Large intestine (tissue), 3 donors: ENCODE results near the gene PARM1. TPM values are rescaled to one million over a fixed set of nuclear protein-coding genes. Genes with fewer than 3 reads are reported as not detected.

Experiments
- DNase-seq, 2 donors: peaks; one replicate each; pipeline versions ENCODE4 v3.0.0 to v3.0.0-alpha.2; 2013
- H3K27ac ChIP-seq: one replicate; pipeline ENCODE4 v1.5.1; 2013; ENCODE audit warnings: low read length
- H3K27me3 ChIP-seq: 2 replicates; pipeline ENCODE4 v1.6.1; 2013; ENCODE audit warnings: low read length; ENCODE audit not compliant: control insufficient read depth, insufficient read depth
- H3K36me3 ChIP-seq: 2 replicates; pipeline ENCODE4 v1.6.1; 2013; ENCODE audit warnings: low read length; ENCODE audit not compliant: control insufficient read depth, insufficient read depth
- H3K4me1 ChIP-seq: one replicate; pipeline ENCODE4 v1.6.1; 2013; ENCODE audit warnings: low read length; ENCODE audit not compliant: control insufficient read depth, insufficient read depth
- H3K4me3 ChIP-seq: one replicate; pipeline ENCODE4 v1.5.1; 2013; ENCODE audit warnings: low read length
- H3K9me3 ChIP-seq: one replicate; pipeline ENCODE4 v1.6.1; 2013; ENCODE audit warnings: mild to moderate bottlenecking, low read depth, low read length, moderate library complexity; ENCODE audit not compliant: control insufficient read depth
- WGBS: methylation state at CpG from one replicate; pipeline ENCODE4 v1.1.5; 2013; ENCODE audit warnings: low lambda C conversion rate; ENCODE audit not compliant: insufficient coverage; 5-methylcytosine and 5-hydroxymethylcytosine counted together
- polyA plus RNA-seq: library from polyadenylated mRNA; unstranded; fragments of 120-200 nt; gene quantifications from one replicate; pipeline ENCODE4 v1.2.1, GENCODE V29; 2013

PARM1 gene
- polyA plus RNA-seq, 1 donor: 38.2 TPM

DNA sequence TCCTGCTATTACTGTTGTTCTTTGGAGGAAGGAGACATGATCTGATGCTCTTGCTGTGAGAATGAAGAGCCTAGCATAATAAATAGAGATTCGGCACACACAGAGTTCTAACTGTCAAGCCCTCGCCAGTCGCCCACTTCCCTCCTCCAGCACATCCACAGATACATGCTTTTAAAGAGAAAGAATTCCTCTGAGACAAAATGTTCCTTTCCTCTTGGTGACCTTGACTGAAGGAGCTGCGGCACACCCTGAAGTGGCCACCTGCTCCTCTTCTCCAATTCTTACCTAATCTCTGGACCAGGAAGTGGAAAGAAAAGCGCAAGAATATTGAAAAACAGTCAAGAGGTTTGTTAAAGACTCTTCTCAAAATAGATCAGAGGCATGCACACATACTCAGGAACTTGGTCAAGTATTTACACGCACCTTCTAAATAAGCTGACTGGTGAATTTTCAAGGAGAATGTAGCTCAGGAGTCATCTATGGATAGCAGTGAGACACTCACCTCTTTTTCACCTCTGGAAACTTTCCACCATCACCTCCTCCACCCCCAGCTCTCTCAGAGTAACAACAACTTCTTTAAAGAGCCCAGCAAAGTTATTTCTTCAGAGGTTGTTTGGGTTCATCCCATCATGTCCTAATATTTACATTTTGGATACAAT lies 95.4 kb downstream of the PARM1 start:
- Histone ChIP-seq H3K36me3 (no peaks in the 10 kb centered on the region), H3K27ac (no peak overlapping the region), H3K9me3 (no peaks in the 10 kb centered on the region), H3K27me3 (no peaks in the 10 kb centered on the region), H3K4me3 (no peak overlapping the region), H3K4me1 (peaks cover 26% of the 10 kb centered on the region)
- DNase-seq: no peak
- no CpG with 5 or more reads among the region's 6 CpGs for WGBS

DNA sequence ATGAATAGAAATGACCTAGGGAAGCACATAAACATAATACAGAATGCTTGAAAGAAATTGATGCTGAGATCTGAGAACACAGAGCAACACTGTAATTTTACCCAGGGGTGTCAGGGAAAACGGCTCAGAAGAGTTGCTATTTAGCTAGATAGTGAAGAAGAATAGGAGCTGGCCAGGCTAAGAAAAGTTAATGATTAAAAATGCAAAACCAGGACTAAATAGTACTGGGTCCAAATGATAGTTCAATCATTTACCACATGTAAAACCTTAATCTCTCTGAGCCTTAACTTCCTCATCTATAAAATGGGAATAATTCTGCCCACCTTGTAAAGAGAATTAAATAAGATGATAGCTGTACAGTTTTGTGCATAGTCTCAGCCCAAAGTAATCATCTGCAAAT lies 97.1 kb downstream of the PARM1 start:
- Histone ChIP-seq H3K27ac (peak overlapping the region; percentile 30), H3K4me3 (no peak overlapping the region), H3K27me3 (no peaks in the 10 kb centered on the region), H3K9me3 (no peaks in the 10 kb centered on the region), H3K36me3 (no peaks in the 10 kb centered on the region), H3K4me1 (peaks cover 18% of the 10 kb centered on the region)
- DNase-seq: no peak
- WGBS: 0% methylated on average over 1 of the region's 1 CpG

DNA sequence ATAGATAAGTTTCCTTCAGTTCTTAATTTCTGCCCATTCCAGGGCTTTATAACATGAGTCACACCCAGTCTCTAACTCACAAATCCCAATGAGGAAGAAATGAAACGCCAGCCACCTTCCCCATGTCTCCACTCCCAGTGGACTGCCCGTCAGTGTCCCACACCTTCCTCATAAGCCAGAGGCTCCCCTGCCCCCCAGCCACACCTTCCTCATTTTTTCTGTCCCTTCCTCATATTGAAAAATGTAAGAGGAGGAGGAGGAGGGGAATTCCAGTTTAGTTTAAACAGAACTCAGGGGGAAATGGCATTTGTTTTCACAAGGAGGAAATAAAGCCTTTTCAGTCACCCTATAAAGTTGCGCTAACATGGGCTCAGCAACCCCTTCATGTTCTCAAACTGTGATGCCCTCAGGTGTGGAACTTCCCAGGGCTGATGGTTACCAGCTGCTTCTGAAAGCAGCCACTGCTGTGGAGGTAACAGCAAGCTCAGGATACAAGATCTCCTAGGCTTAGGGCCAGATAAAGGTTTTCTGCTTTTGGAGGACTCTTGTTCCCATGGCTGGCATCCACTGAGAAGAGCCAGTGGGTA lies 97.8 kb downstream of the PARM1 start:
- Histone ChIP-seq H3K27ac (peak overlapping the region; percentile 30), H3K4me1 (peaks cover 16% of the 10 kb centered on the region), H3K27me3 (no peaks in the 10 kb centered on the region), H3K36me3 (no peaks in the 10 kb centered on the region), H3K9me3 (no peaks in the 10 kb centered on the region), H3K4me3 (no peak overlapping the region)
- WGBS: no CpG with 5 or more reads among the region's 3 CpGs
- DNase-seq: peak; percentile 14 to 53

DNA sequence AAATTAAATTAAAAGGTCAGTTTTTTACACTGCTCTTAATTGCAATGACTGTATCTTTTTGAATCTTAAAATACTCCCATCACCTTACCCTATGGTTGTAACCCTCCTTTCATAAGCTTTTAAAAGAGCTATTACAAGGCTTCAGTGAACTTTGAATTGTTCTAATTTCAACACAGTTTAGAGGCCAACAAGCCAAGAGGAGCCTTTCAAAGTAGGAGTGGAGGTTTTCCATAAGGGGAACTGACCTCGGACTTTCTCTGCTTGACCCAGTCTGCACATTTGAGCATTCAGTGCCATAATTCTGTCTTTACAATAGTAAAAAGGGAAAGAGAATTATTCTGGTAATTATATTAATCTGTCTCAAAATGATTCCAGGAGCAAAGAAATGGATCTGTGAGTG lies 98.9 kb downstream of the PARM1 start:
- Histone ChIP-seq H3K4me1 (peaks cover 16% of the 10 kb centered on the region), H3K9me3 (no peaks in the 10 kb centered on the region), H3K36me3 (no peaks in the 10 kb centered on the region), H3K27ac (peak overlapping the region; percentile 30), H3K27me3 (no peaks in the 10 kb centered on the region), H3K4me3 (no peak overlapping the region)
- DNase-seq: peak; percentile 46 to 71
- WGBS: no CpG with 5 or more reads among the region's 1 CpG

DNA sequence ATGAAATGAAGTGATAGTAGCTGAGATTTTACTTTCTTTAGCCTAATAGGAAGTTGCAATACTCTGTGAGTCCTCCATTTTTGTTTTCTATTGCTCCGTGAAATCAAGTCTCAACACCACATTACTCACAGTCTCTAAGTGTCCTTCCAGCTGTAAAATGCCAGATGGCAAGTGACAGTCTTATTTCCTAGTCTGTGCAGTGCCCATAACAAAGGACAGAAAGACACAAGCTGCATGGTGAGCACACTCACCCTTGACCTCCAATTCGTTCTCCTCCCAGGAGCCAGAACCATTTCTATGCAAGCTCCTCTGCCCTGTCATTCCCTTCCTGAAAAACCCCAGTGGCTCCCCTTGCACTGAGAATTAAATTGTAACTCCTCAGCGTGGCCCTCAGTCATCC lies 101.6 kb downstream of the PARM1 start:
- Histone ChIP-seq H3K27me3 (no peaks in the 10 kb centered on the region), H3K4me3 (no peak overlapping the region), H3K9me3 (no peaks in the 10 kb centered on the region), H3K36me3 (no peaks in the 10 kb centered on the region), H3K4me1 (peaks cover 16% of the 10 kb centered on the region), H3K27ac (no peak overlapping the region)
- no peak for DNase-seq
- WGBS: 90% methylated on average over 2 of the region's 3 CpGs

DNA sequence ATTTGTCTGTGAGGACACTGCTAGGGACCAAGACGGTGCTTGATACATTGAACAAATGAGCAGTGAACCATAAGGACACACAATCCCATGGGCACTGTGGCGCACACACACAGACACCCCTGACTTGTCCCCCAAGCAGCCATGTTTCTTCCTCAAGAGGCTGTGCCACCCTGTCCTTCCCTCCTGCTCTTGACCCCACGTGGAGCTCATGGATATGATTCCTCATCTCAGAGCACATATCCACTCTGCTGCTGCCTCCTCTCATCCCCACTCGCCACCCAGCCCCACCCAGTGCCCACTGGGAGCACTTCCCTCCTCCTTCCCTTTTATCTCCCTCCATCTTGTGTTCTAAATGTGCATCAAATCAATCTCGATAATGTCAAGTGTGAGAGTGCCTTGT lies 102.4 kb downstream of the PARM1 start:
- Histone ChIP-seq H3K4me3 (no peak overlapping the region), H3K27ac (no peak overlapping the region), H3K27me3 (no peaks in the 10 kb centered on the region), H3K36me3 (no peaks in the 10 kb centered on the region), H3K9me3 (no peaks in the 10 kb centered on the region), H3K4me1 (peaks cover 12% of the 10 kb centered on the region)
- no peak for DNase-seq
- 94% methylated on average over 2 of the region's 5 CpGs for WGBS

DNA sequence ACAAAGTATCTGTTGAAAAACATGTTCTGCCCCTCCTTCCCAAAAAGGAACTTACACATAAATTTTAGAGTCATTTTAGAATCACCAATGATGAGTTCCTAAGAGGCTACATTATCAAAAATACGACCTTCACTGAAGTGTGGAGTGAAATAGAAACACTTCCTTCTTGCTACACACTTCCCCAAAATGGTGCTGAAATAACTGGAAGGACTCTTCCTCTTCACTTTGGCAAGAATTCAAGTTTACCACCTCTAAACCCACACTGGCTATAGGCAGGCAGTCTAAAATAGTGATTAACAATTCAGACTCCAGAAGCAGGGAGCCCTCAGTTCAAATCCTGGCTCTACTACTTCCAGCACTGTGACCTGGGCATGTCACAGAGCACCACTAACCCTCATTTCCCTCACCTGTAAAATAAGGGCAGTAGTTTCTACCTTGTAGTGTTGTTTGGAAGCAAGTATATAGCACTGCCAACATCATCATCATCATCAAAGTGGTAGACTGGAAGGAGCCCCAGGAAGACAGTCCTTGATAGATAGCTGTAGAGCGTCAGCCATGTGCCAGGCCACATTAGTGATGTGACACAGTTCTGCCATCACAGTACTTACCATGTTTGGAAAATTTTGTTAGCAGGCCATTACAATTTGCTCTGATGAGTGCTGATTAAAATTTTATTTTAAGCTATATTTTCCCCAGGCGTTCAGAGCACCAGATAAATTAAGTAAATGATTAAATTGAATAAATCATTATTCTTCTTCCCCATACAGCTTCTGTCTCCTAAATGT lies 103.3 kb downstream of the PARM1 start:
- H3K4me3 ChIP-seq: no peak overlapping the region
- WGBS: no CpG with 5 or more reads among the region's 3 CpGs
- H3K36me3 ChIP-seq: no peaks in the 10 kb centered on the region
- H3K9me3 ChIP-seq: no peaks in the 10 kb centered on the region
- DNase-seq: no peak
- no peak overlapping the region for H3K27ac ChIP-seq
- H3K4me1 ChIP-seq: peaks cover 3% of the 10 kb centered on the region
- no peaks in the 10 kb centered on the region for H3K27me3 ChIP-seq

DNA sequence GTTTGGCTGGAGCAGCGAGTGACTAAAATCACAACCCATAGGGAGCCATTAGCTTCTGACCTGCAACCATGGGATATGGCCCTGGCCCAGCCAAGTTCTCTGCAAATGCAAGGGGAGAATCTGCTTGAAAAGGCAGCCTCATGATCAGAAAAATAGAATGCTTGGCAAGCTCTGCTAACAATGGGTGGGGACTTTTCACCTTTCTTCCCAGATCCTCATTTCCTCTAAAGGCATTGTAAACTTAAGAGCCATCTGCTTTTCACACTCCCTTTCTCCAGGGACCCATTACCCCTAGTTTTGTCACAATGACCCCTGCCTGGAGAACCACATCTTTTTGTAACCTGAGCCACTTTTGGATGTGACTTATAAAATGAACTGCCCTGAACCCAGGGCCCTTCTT lies 104.3 kb downstream of the PARM1 start:
- peak in 1 of 2 donors; percentile 8 for DNase-seq
- no peaks in the 10 kb centered on the region for H3K27me3 ChIP-seq
- WGBS: no CpG with 5 or more reads among the region's 1 CpG
- no peak overlapping the region for H3K4me3 ChIP-seq
- H3K9me3 ChIP-seq: no peaks in the 10 kb centered on the region
- no peaks in the 10 kb centered on the region for H3K36me3 ChIP-seq
- H3K27ac ChIP-seq: no peak overlapping the region
- H3K4me1 ChIP-seq: no peaks in the 10 kb centered on the region

DNA sequence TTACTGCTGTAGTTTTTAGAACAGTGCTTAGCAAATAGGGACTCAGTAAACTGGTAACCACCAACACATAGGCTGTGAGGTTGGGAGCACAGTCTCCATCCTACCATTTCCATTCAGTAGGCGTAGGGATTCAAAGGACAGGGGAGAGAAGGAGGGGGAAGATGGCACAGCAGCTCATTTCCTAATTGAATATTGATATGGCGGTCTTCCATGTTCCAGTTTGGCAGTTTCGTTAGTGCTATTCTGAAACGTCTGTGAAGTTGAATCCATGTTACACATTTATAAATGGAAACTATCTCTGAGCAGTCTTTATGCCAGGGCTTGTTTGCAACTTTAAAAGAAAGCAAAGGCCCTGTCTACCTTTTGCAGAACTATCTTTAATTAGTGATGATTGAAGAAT lies 105.5 kb downstream of the PARM1 start:
- WGBS: no CpG with 5 or more reads among the region's 4 CpGs

DNA sequence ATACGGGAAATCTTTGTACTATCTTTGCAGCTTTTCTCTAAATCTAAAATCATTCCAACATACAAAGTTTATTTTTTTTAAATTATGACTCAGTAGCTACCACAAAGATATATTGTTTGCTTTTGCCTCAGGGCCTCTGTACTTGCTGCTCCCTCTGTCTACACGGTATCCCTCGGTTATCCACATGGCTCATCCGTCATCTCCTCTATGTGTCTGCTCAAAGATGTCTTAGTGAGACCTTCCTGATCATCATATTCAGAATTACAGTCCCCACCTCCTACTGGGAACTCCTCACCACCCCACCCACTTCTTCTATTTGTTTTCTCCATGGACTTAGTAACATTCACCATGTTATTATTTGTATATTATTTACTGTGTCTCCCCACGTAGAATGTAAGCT lies 107.8 kb downstream of the PARM1 start:
- H3K27ac ChIP-seq: no peak overlapping the region
- H3K4me3 ChIP-seq: no peak overlapping the region
- no peaks in the 10 kb centered on the region for H3K27me3 ChIP-seq
- no peak for DNase-seq
- 100% methylated on average over 1 of the region's 5 CpGs for WGBS
- peaks cover under 1% of the 10 kb centered on the region for H3K36me3 ChIP-seq
- H3K4me1 ChIP-seq: no peaks in the 10 kb centered on the region
- no peaks in the 10 kb centered on the region for H3K9me3 ChIP-seq

More for the DNA sequence above, 105.5 kb downstream of the PARM1 start:
- Histone ChIP-seq H3K27me3 (no peaks in the 10 kb centered on the region), H3K9me3 (no peaks in the 10 kb centered on the region), H3K4me1 (no peaks in the 10 kb centered on the region), H3K4me3 (no peak overlapping the region), H3K27ac (no peak overlapping the region), H3K36me3 (no peaks in the 10 kb centered on the region)
- DNase-seq: no peak
